GM23338 (cell line): Measurements from ENCODE around the gene PDCD7.
"Not testable (repeated sequence)": the region's sequence is repeated elsewhere in the genome, so short reads cannot be mapped to it uniquely, and the experiment has no call there.

Experiments used
- CREB1 ChIP-seq: fragments of 250-450 bp; sonication (Bioruptor Pico); IDR thresholded peaks from 2 replicates; pipeline ENCODE4 v1.5.0; 2020; ENCODE audit warnings: low read depth, mild to moderate bottlenecking, moderate library complexity
- CTCF ChIP-seq, 2 experiments: fragments of 200-600 bp in 1 of 2; sonication (generic) in 1 of 2; conservative IDR thresholded peaks; 2 replicates each; pipeline versions ENCODE4 v1.5.1 to v1.6.1; 2016 to 2017; ENCODE audit warnings: antibody characterized with exemption in 2 of 2, low read depth in 2 of 2, mild to moderate bottlenecking in 2 of 2, moderate library complexity in 1 of 2
- EZH2 ChIP-seq: fragments of 200-600 bp; sonication (generic); IDR thresholded peaks from one replicate; pipeline ENCODE4 v1.8.0; 2017; ENCODE audit warnings: antibody characterized with exemption, mild to moderate bottlenecking, low read depth; ENCODE audit not compliant: unreplicated experiment
- EZH2phosphoT487 ChIP-seq: fragments of 200-600 bp; sonication (generic); IDR thresholded peaks from one replicate; pipeline ENCODE4 v1.8.1; 2018; ENCODE audit warnings: antibody characterized with exemption; ENCODE audit not compliant: unreplicated experiment
- JUNB ChIP-seq: IDR thresholded peaks from one replicate; pipeline ENCODE4 v1.6.1; 2016; ENCODE audit warnings: antibody characterized with exemption; ENCODE audit not compliant: unreplicated experiment
- NANOG ChIP-seq: IDR thresholded peaks from 2 replicates; pipeline ENCODE4 v1.6.1; 2016; ENCODE audit warnings: antibody characterized with exemption, borderline replicate concordance
- POLR2AphosphoS5 ChIP-seq: IDR thresholded peaks from 2 replicates; pipeline ENCODE4 v1.6.1; 2016; ENCODE audit warnings: antibody characterized with exemption, low read depth
- REST ChIP-seq: IDR thresholded peaks from one replicate; pipeline ENCODE4 v1.6.1; 2018; ENCODE audit warnings: antibody characterized with exemption; ENCODE audit not compliant: unreplicated experiment
- ZNF114 ChIP-seq: fragments of 250-450 bp; sonication (Bioruptor Pico); IDR thresholded peaks from 2 replicates; pipeline ENCODE4 v1.5.0; 2020; ENCODE audit warnings: mild to moderate bottlenecking, moderate library complexity
- ZNF331 ChIP-seq: fragments of 250-450 bp; sonication (Bioruptor Pico); IDR thresholded peaks from 2 replicates; pipeline ENCODE4 v1.5.0; 2020; ENCODE audit warnings: low read depth, mild to moderate bottlenecking, moderate library complexity
- TF ChIP-seq, protein P1 (sequence below): IDR thresholded peaks from 2 replicates; pipeline ENCODE4 v1.6.1; 2016; ENCODE audit warnings: antibody characterized with exemption

DNA sequence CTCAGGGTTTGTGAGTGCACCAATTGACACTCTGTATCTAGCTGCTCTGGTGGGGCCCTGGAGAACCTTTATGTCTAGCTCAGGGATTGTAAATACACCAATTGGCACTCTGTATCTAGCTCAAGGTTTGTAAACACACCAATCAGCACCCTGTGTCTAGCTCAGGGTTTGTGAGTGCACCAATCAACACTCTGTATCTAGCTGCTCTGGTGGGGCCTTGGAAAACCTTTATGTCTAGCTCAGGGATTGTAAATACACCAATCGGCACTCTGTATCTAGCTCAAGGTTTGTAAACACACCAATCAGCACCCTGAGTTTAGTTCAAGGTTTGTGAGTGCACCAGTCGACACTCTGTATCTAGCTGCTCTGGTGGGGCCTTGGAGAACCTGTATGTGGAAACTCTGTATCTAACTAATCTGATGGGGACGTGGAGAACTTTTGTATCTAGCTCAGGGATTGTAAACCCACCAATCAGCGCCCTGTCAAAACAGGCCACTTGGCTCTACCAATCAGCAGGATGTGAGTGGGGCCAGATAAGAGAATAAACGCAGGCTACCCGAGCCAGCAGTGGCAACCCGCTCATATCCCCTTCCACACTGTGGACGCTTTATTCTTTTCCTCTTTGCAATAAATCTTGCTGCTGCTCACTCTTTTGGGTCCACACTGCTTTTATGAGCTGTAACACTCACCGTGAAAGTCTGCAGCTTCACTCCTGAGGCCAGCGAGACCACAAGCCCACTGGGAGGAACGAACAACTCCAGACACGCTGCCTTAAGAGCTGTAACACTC is 57.8 kb downstream of the PDCD7 start:
- TF ChIP-seq CTCF (conservative IDR thresholded peaks at IDR 0.05; ENCODE audit: low read depth in 2 of 2); EZH2phosphoT487; ZNF331 (CRISPR knock-in tag); POLR2AphosphoS5; EZH2; REST; JUNB; CREB1 (CRISPR knock-in tag); NANOG; ZNF114: not testable (repeated sequence)
- TF ChIP-seq, protein P1, sequence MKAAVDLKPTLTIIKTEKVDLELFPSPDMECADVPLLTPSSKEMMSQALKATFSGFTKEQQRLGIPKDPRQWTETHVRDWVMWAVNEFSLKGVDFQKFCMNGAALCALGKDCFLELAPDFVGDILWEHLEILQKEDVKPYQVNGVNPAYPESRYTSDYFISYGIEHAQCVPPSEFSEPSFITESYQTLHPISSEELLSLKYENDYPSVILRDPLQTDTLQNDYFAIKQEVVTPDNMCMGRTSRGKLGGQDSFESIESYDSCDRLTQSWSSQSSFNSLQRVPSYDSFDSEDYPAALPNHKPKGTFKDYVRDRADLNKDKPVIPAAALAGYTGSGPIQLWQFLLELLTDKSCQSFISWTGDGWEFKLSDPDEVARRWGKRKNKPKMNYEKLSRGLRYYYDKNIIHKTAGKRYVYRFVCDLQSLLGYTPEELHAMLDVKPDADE = not testable (repeated sequence)
